NB4 (cell line): ENCODE data around the gene RNF217.

Experiments
- CTCF ChIP-seq: IDR thresholded peaks from one replicate; pipeline ENCODE4 v1.5.1; 2012; ENCODE audit warnings: low read depth, low read length
- MAX ChIP-seq: IDR thresholded peaks from 2 replicates; pipeline ENCODE4 v1.6.1; 2011; ENCODE audit warnings: low read depth, low read length
- POLR2A ChIP-seq: IDR thresholded peaks from 2 replicates; pipeline ENCODE4 v1.6.1; 2011; ENCODE audit warnings: mild to moderate bottlenecking; ENCODE audit not compliant: insufficient read length; ENCODE audit errors: extremely low read depth

- no peak for TF ChIP-seq CTCF
- no peak for TF ChIP-seq POLR2A
- TF ChIP-seq MAX, result no peak
These were observed 161.3 kb downstream of the RNF217 start for GRCh38 chr6:125123468-125124048.
